Stimulated activated naive CD8-positive, alpha-beta T cell treated with anti-CD3 and anti-CD28 coated beads, Interleukin-15, Interleukin-2, amounts not matched to agents 100 U/mL and 50 U/mL, for 24 hours (primary cell): Measurements from ENCODE around the gene EDA.

Source experiments
- ATAC-seq: fragments of 150-1000 bp; cut with Tn5 transposase; one replicate; pipeline ENCODE4 v1.10.0; 2021
- DNase-seq: peaks from one replicate; pipeline ENCODE4 v3.0.0; 2021

The EDA gene

GRCh38 chrX:69615779-69616456 is at the start of gene EDA:
Gene EDA, plus strand, starts transcription at chrX:69616113.
- DNase-seq (peak; percentile 71), ATAC-seq (peak; percentile 96)

DNA sequence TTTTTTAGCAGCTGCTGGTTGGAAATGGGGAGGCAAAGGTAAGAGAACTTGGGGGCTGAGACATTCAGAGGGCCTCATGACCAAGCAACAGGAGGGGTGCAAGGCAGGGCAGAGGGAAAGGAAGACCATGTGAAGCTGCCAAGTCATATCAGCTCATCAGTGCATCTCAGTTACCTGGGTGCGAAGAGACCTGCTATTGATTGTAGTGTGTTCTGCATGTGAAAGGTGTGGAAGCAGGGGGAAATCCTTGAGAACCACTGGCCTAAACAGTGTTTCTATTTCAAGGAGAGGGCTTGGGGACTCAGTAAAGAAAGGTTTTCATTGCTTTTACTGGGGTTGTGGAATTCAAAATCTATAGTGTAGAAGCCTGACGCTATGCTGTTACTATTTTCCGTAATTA is 47.1 kb upstream of the EDA start:
- no peak for ATAC-seq

DNA sequence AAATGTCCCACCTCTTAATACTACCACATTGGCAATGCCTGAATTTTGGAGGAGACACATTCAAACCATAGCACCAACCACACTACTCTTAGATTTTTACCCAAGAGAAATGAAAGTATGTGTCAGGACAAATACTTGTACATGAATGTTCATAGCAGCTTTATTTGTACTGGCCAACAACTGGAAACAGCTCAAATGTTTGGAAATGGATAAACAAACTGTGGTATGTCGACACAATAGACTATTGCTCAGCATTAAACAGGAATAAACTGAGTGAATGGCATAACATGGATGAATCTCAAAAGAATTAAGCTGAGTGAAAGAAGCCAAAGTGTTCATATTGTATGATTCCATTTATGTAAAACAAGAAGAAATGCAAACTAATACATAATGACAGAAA is 18.5 kb upstream of the EDA start:
- ATAC-seq (no peak), DNase-seq (no peak)

More for the DNA sequence above, 47.1 kb upstream of the EDA start:
- DNase-seq: no peak

DNA sequence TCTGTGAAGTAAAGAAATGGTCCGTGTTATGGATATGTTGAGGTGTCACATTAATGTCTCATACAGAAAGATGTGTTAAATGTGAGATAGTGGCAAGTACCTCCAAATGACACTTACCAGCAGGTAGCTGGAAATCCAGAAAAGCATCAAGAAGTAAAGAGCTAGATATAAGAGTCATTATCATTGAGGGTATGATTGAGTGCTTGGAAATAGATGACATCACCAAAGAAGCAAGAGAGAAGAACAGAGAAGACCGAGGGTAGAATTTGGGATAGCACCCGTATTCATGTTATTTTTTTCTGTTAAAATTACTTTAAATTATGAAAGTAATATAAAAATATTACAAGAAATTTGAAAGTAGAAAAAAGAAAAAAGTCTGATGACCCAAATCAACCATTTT is 15.7 kb upstream of the EDA start:
- no peak for DNase-seq
- no peak for ATAC-seq

- no peak for DNase-seq
- no peak for ATAC-seq
These were observed 12.2 kb upstream of the EDA start for GRCh38 chrX:69603566-69604194.

DNA sequence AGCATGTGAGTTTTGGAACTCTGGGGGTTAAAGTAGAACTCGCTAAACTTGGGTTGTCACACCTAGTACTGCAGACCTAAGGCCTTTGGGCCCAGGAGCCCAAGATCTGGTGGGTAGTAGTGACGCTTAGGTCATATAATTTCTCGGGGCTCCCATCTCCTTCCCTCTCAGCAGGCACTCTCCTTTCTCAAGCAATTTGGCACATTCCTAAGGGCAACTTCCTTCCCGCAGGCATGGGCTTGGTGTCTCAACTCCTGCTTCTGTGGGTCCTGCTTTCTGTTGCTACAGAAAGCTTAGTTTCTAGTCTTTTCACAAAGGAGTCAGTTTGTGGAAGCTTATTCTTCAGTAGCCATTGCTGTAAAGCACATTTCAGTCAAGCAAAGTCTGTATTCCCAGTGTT is 10.4 kb upstream of the EDA start:
- no peak for DNase-seq
- no peak for ATAC-seq

DNA sequence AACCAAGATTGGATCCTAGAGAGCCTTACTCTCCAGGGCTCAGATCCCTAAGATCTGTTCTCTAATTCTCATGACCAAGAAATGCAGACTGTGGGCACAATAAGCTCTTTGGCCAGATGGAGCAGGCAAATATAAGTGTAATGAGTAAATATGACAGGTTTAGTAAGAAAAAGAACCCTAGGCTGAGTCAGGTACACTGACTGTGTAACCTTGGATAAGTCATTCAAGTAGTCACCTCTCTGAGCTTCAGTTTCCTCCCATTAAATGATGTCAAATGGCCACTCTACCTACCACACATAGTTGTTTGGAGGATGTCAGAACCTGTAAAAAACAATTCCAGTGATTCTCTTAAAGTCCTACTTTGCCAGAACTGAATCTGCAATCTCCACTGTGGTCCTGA is 8.3 kb upstream of the EDA start:
- DNase-seq (no peak), ATAC-seq (no peak)

GRCh38 chrX:69613946-69614345 is 2.0 kb upstream of the EDA start:
- ATAC-seq (no peak), DNase-seq (no peak)

- no peak for DNase-seq
- no peak for ATAC-seq
These were observed 1.0 kb upstream of the EDA start for GRCh38 chrX:69614886-69615285.

DNA sequence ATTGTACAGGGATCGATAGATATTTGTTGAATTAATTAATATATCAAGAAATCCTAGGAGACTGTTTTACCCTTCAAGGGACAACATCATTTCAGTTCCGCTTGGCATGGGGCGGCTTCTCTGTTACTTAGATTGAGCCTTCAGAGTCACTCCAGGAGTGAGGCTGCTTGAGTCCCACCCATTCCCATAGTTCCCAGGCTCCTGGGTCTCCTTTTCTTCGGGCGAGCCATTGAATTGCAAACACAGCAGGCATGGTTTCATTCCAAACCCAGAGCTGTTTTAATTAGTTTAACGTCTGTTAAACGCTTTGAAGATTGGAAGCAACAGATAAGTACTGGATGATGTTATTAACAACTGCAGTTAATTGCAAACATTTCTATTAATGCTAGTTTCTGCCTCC is 571 bp upstream of the EDA start:
- ATAC-seq: no peak
- no peak for DNase-seq

DNA sequence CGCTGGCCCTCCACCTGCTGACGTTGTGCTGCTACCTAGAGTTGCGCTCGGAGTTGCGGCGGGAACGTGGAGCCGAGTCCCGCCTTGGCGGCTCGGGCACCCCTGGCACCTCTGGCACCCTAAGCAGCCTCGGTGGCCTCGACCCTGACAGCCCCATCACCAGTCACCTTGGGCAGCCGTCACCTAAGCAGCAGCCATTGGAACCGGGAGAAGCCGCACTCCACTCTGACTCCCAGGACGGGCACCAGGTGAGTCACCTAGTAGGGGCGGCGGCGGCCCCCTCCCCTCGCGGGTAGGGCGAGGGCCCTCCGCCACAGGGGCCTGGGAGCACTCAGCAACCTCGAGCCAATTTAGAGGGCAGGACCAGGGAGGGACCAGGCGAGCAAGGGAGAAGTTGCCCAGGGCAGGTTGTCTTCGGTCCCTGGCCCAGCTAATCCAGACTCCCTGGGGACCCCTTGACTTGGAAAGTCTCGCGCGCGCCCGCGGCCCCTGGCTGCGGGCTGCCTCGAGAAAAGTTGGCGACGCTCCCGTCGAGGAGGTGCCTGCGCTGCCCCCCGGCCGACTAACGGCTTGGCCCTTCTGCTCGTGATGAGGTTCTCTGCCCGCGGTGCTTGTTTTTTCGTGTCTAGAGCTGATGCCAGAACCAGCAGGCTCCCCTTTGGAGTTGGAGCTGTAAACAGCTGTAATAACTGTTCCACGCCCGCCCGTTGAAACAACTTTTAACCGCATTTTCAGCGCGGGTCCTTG is 717 bp downstream of the EDA start:
- peak; percentile 5 for DNase-seq

DNA sequence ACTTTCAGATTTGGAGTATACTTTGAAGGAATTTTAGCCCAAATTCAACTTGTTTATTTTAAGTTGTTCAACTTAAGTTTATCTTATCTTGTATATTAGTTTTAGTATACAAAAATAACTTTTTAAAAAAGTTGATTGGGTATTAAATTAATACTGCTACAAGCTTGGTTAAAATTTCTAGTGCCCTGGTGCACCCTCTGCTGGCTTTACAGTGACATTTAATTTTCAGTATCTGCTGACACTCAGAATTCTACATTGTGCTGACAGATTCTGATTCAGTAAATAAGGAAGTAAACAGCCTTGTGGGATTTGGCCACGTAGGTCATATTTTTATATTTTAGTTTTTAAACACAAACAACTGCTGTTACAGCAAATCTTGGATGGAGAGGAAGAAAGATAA is 2.9 kb downstream of the EDA start:
- no peak for ATAC-seq
- no peak for DNase-seq

More for the DNA sequence above, 717 bp downstream of the EDA start:
- ATAC-seq: peak; percentile 7

DNA sequence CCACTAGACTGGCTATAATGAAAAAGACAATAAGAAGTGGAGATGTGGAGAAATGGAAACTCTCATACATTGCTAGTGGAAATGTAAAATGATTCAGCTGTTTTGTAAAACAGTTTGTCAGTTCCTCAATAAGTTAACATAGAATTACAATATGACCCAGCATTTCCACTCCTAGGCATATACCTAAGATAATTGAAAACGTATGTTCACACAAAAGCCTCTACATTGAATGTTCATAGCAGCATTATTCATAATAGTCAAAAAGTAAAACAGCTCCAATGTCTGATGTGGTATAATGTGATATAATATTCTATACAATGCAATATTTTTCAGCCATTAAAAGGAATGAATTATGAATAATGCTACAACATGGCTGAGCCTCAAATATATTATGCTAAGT is 10.2 kb downstream of the EDA start:
- ATAC-seq (no peak), DNase-seq (no peak)

- DNase-seq (no peak), ATAC-seq (peak; percentile 36)
These were observed 11.8 kb downstream of the EDA start for GRCh38 chrX:69627744-69628143.

DNA sequence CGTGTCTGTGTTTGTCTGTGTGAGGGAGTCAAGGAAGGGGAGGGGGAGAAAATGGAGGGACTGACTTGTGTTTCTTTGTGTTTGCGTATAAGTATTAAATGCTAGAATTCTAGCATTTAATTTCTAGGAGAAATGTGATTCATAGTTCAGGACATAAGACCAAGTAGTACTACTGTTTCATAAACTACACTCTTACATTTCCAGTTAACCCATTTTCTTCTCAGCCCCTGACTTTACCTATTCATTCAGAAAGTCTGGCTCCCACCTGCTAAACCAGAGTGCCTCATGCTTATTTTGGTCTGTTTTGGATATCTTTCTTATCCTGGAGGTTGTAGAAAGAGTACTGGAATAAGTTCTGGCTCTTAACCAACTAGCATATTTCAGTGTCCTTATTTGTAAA is 14.2 kb downstream of the EDA start:
- DNase-seq: no peak
- ATAC-seq: no peak

- ATAC-seq (no peak), DNase-seq (no peak)
These were observed 48.8 kb downstream of the EDA start for GRCh38 chrX:69664693-69665092.

- no peak for ATAC-seq
- DNase-seq: no peak
These were observed 54.2 kb downstream of the EDA start for GRCh38 chrX:69670001-69670555.

GRCh38 chrX:69674891-69675290 is 59.0 kb downstream of the EDA start:
- ATAC-seq (no peak), DNase-seq (no peak)

DNA sequence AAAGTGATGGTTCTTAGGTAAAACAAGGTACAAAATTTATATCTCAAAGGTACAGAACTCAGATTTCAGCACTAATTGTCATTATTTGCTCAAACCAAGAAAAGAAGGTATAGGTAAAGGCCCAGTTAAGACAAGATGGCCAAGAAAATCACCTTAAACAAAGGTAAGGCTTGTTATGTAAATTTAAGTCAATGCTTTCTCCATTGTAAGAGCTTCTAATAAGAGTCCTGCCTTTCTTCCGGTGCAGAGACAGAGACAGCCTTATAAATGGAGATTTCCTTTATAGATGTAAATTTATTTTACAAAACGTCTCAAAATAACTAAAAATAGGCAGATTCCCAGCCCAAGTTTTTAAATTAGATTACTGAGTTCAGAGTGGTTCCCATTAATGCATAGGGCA is 89.9 kb downstream of the EDA start:
- no peak for ATAC-seq
- DNase-seq: no peak

DNA sequence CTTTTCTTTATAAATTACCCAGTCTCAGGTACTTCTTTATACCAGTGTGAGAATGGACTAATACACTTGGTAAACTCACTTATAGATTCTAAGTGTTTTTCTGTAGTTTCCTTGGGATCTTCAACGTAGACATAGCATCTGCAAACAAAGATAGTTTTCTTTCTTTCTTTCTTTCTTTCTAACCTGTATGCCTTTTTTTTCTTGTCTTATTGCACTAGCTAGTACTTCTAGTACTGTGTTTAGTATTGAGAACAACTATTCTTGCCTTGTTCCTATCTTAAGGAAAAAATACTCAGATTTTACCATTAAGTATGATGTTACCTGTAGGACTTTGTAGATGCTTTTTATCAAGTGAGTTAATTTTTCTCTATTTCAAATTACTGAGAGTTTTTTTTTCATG is 102.2 kb downstream of the EDA start:
- ATAC-seq: no peak
- DNase-seq: no peak

- no peak for ATAC-seq
- DNase-seq: no peak
These were observed 108.4 kb downstream of the EDA start for GRCh38 chrX:69724307-69724706.

- DNase-seq (no peak), ATAC-seq (no peak)
These were observed 124.4 kb downstream of the EDA start for GRCh38 chrX:69740317-69740716.

GRCh38 chrX:69741721-69742120 is 125.8 kb downstream of the EDA start:
- ATAC-seq: no peak
- DNase-seq: no peak
